ENCODE data around the gene ARHGAP33.

The ARHGAP33 gene

GRCh38 chr19:35757231-35757748, 18.1 kb upstream of the ARHGAP33 start:
- no peaks in the 10 kb centered on the region; the same call in 1 of the 2 replicates for H3K4me1 ChIP-seq
- peak; percentile 78 for DNase-seq
- no peak for TF ChIP-seq CTCF (IDR thresholded peaks at IDR 0.05; ENCODE audit: low read depth, low read length)
- no peaks in the 10 kb centered on the region for H3K27me3 ChIP-seq
- H3K36me3 ChIP-seq, result peaks cover 17% of the 10 kb centered on the region
- no peaks in the 10 kb centered on the region for H3K9me3 ChIP-seq
- H3K4me3 ChIP-seq (ENCODE audit: low read depth, low read length), result peak overlapping the region; percentile 92

DNA sequence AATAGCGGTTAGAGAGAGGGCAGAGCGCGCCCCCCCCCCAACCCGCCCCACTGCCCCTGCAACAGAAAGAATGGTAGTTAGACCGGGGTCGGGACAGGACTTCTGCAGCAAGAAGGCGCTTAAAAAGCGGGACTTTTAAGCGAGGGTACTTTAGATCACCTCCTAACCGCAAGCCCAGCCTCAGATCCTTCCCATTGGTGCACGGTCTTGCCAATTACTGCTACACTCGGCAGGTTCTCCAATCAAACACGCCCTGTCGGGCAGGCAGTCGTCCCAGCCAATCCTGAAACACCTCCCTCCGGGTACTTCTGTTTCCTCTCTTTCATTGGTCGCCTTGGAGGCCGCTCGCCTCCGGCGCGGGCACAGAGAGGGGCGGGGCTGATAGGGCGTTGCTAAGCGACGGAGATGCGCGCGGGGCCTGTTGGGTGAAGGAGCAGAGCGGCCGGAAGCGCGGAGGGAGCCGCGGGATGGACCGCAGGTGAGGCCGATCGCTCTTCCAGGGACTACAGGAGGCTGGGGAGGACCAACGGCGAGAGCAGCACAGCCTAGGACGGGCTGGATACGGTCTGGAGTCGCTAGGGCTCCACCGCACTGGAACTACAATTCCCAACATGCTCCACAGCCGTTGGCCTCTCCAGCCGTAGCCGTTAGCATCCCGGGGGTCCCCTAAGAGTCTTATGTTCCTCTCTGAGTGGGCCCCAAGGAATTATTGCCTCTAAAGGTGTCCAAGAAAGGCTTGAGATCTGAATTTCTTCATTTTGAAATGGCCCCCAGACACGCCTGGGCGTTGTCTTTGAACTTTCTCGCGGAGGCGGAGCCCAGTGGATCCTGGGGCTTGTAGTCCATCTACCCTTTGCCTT, 17.4 kb upstream of the ARHGAP33 start, which contains the start of gene PROSER3:
Gene PROSER3, plus strand, starts transcription at position 428 of the 860 bp plus-strand sequence. Its CDS starts 40 bp downstream, at position 468.
- peak; percentile 98 for DNase-seq
- no peaks in the 10 kb centered on the region for H3K9me3 ChIP-seq
- no peaks in the 10 kb centered on the region; the same call in 1 of the 2 replicates for H3K4me1 ChIP-seq
- TF ChIP-seq CTCF (IDR thresholded peaks at IDR 0.05; ENCODE audit: low read depth, low read length), result no peak
- H3K4me3 ChIP-seq (ENCODE audit: low read depth, low read length), result peak within 1 kb of the TSS; percentile 92
- no peaks in the 10 kb centered on the region for H3K27me3 ChIP-seq
- peaks cover 17% of the 10 kb centered on the region for H3K36me3 ChIP-seq

DNA sequence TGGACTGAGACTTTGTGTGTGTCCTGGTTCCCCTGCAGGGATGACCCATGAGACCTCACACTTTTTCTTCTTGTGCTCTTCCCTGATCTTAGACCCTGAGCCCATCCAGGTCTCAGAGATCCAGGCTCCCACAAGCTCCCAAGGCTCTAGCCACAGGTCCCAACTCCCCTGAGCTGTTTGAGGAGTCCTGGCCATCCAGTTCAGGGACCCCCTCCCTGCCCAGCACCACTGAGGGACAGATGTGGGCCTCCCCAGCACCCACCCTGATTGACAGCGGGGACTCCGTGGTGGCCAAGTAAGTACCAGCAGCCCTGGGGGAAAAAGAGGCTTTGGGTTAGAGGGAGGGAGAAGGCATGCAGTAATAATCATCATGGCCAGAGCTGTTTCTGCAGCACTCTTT, 15.7 kb upstream of the ARHGAP33 start:
- no peak overlapping the region for H3K4me3 ChIP-seq (ENCODE audit: low read depth, low read length)
- H3K27me3 ChIP-seq, result no peaks in the 10 kb centered on the region
- no peak for TF ChIP-seq CTCF (IDR thresholded peaks at IDR 0.05; ENCODE audit: low read depth, low read length)
- DNase-seq, result no peak
- H3K9me3 ChIP-seq, result no peaks in the 10 kb centered on the region
- H3K36me3 ChIP-seq, result peaks cover 17% of the 10 kb centered on the region
- no peaks in the 10 kb centered on the region; the same call in 1 of the 2 replicates for H3K4me1 ChIP-seq

- no peak for DNase-seq
- Histone ChIP-seq H3K9me3 (no peaks in the 10 kb centered on the region), H3K4me1 (no peaks in the 10 kb centered on the region; the same call in 1 of the 2 replicates), H3K27me3 (no peaks in the 10 kb centered on the region), H3K4me3 (ENCODE audit: low read depth, low read length) (no peak overlapping the region), H3K36me3 (peaks cover 17% of the 10 kb centered on the region)
- TF ChIP-seq CTCF (IDR thresholded peaks at IDR 0.05; ENCODE audit: low read depth, low read length), result no peak
These were observed 14.5 kb upstream of the ARHGAP33 start for GRCh38 chr19:35760711-35761349.

DNA sequence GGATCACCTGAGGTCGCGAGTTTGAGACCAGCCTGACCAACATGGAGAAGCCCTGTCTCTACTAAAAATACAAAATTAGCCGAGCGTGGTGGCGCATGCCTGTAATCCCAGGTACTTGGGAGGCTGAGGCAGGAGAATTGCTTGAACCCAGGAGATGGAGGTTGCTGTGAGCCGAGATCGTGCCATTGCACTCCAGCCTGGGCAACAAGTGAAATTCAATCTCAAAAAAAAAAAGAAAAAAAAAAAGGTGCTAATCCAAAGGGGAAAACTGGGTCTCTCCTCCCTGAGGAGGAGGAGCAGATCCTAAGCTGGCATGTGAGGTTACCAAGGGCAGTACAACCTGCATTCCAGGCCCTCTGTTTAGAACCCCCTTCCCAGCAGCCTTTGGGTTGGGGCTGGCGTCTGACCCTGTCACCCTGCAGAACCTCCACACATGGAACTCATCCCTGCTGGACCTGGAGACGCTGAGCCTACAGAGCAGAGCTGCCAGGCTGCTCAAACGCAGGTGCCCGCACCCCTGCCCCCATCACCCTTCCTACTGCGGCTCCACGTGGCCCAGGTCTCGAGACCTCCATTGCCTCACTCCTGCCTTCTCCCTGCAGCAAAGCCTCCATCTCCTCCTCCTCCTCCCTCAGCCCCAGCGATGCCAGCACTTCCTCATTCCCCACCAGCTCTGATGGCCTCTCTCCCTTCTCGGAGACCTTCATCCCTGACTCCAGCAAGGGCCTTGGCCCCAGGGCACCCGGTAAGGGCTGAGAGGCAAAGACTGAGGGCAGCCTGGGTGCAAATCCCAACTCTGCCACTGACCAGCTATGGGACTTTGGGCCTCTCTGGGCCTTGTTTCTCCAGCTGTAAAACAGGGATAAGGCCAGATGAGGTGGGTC, 10.7 kb upstream of the ARHGAP33 start:
- H3K4me1 ChIP-seq, result no peaks in the 10 kb centered on the region
- no peaks in the 10 kb centered on the region for H3K9me3 ChIP-seq
- peaks cover 17% of the 10 kb centered on the region for H3K36me3 ChIP-seq
- no peaks in the 10 kb centered on the region for H3K27me3 ChIP-seq
- TF ChIP-seq CTCF (IDR thresholded peaks at IDR 0.05; ENCODE audit: low read depth, low read length), result no peak
- no peak for DNase-seq
- no peak overlapping the region for H3K4me3 ChIP-seq (ENCODE audit: low read depth, low read length)

All from BE2C (cell line).